HG03469 (cell line): ENCODE data around the gene CHST1.

Experiments
- ATAC-seq: cut with Tn5 transposase; IDR thresholded peaks from one replicate; pipeline ENCODE4 v1.9.1; 2021; ENCODE audit warnings: mild to moderate bottlenecking, moderate library complexity, moderate number of reproducible peaks; ENCODE audit not compliant: unreplicated experiment

The CHST1 gene

GRCh38 chr11:45647329-45647728 lies 18.1 kb downstream of the CHST1 start:
- ATAC-seq: no peak

DNA sequence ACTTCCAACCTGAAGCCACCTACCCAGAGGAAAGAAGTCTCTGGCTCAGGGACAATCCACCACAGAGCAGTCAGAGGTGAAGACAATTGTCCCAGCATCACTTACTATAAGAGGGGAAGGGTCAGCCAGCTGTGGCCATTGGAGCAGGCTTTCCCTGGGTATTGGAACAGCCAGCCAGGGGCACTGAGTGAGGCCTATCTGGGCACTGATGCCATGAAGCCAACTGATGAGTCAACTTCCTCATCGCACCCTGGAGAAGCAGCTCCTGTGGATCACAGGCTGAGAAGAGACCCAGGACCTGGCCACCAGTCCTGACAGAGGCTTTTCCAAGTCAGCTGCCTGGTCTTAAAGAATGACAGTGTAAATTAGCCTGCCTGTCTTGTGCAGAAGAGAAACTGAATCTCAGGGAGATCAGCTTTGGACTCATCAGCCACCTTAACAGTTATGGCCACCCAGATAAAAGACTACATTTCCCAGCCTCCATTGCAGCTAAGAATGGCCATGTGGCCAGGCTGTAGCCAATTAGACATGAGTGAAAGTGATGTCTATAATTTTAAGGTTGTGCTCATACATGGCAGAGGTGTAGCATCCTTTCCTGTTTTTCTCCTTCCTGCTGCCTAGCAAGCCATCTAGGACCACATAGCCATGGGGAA lies 19.0 kb downstream of the CHST1 start:
- no peak for ATAC-seq

- ATAC-seq: no peak
These were observed 20.2 kb downstream of the CHST1 start for GRCh38 chr11:45644981-45645889.

GRCh38 chr11:45643598-45644260 lies 21.7 kb downstream of the CHST1 start:
- no peak for ATAC-seq

GRCh38 chr11:45641961-45642360 lies 23.5 kb downstream of the CHST1 start:
- ATAC-seq: no peak

- ATAC-seq: no peak
These were observed 27.4 kb downstream of the CHST1 start for GRCh38 chr11:45638051-45638450.

- ATAC-seq: no peak
These were observed 29.5 kb downstream of the CHST1 start for GRCh38 chr11:45635907-45636306.

- no peak for ATAC-seq
These were observed 39.8 kb downstream of the CHST1 start for GRCh38 chr11:45625611-45626010.

- no peak for ATAC-seq
These were observed 41.3 kb downstream of the CHST1 start for GRCh38 chr11:45624095-45624494.

- ATAC-seq: no peak
These were observed 42.6 kb downstream of the CHST1 start for GRCh38 chr11:45622861-45623260.

DNA sequence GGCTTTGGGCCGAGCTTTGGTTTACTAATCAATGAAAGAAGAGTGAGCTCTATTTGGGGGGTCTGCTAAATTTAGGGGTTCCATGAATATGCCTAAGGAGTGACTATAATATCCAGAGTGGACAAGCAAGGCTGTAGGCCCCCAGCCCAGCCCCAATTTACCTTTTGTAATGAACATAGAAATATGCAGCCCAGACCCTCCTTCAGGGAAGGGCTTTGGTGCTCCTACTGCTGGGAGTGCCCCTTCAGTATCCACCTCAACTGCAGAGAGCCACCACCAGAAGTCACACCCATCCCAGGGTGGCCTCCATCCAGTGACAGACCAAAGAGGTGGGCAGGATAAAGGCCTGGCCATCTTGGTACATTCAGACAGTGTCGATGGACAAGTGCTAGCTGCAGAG lies 43.1 kb downstream of the CHST1 start:
- ATAC-seq: no peak

- no peak for ATAC-seq
These were observed 43.8 kb downstream of the CHST1 start for GRCh38 chr11:45621588-45621987.

- ATAC-seq: no peak
These were observed 45.2 kb downstream of the CHST1 start for GRCh38 chr11:45620243-45620642.

DNA sequence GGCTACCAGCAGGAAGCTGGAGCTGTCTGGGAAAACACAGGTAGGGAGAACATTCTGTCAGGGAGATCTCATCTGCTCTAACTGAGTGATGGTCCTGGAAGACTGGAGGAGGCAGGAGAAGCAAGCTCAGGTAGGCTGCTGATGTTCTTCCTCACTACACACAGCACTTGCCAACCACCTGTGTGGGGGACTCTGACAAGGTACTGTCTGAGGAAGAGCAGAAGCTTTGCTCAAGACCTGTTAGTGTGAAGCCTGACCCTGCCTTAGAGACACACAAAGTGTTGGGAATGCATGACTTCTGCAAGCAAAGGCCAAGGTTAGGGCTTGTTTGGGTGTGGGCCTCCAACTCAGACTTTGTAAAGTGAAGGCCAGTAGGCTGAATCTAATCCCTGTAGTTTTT lies 46.5 kb downstream of the CHST1 start:
- no peak for ATAC-seq

- ATAC-seq: no peak
These were observed 47.4 kb downstream of the CHST1 start for GRCh38 chr11:45617871-45618601.

- ATAC-seq: no peak
These were observed 48.4 kb downstream of the CHST1 start for GRCh38 chr11:45616802-45617549.

DNA sequence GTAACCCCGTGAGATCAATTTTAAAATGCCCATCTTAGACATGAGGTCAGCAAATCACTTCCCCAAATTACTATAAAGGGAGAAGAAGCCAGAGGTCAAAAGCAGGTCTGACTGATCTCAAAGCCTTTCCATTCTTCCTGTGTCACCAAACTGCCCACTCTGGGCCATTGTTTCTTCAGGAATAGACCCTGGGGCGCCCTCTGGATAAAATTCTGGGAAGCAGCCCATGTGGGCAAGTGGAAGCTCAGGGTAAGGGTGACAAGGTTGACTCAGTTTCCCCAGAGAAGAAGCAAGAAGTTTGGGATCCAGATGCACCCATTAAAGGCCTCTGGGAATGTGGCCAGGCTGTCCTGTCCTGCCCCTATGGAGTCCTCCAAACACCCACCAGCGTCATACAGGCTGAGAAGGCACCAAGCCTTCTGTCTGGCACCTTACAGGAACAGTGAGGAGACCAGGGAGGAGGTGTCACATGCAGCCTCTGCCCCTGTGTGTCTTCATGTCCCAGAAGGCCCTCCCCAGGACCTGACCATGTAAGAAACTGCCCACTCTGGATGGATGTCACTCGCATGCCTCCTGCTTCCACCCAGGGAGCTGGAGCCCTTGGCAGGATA lies 50.1 kb downstream of the CHST1 start:
- no peak for ATAC-seq

GRCh38 chr11:45614196-45614828 lies 51.1 kb downstream of the CHST1 start:
- ATAC-seq: no peak

DNA sequence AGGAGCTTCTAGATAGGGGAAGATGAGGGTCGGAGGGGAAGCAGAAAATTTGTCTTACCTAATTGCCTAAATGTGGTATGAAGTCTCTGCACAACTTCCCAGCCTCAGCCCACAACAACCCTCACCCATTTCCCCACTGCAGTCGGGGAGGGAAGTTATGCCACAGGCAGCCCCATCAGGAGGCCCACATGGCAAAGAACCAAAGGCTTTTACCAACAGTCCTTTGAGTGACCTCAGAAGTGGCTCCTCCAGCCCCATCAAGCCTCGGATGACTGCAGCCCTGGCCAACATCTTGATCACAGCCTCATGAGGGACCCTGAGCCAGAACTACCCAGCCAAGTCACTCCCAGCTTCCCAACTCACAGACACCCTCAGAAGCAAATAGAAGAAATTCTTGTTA lies 54.8 kb downstream of the CHST1 start:
- ATAC-seq: no peak
